ENCODE results near the gene POMGNT2.

GRCh38 chr3:43152649-43153048 is 46.8 kb upstream of the POMGNT2 start:
- TF ChIP-seq, protein P1, sequence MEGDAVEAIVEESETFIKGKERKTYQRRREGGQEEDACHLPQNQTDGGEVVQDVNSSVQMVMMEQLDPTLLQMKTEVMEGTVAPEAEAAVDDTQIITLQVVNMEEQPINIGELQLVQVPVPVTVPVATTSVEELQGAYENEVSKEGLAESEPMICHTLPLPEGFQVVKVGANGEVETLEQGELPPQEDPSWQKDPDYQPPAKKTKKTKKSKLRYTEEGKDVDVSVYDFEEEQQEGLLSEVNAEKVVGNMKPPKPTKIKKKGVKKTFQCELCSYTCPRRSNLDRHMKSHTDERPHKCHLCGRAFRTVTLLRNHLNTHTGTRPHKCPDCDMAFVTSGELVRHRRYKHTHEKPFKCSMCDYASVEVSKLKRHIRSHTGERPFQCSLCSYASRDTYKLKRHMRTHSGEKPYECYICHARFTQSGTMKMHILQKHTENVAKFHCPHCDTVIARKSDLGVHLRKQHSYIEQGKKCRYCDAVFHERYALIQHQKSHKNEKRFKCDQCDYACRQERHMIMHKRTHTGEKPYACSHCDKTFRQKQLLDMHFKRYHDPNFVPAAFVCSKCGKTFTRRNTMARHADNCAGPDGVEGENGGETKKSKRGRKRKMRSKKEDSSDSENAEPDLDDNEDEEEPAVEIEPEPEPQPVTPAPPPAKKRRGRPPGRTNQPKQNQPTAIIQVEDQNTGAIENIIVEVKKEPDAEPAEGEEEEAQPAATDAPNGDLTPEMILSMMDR (IDR thresholded peaks at IDR 0.05), result no peak
- TF ChIP-seq POLR2A (IDR thresholded peaks at IDR 0.05), result no peak

Measured in right lobe of liver (tissue), 4 donors.